HG02938 (cell line): ENCODE measurements around the gene USP15.
"Not testable (repeated sequence)": the region's sequence is repeated elsewhere in the genome, so short reads cannot be mapped to it uniquely, and the experiment has no call there.

Experiments used
- ATAC-seq: cut with Tn5 transposase; IDR thresholded peaks from one replicate; pipeline ENCODE4 v1.9.1; 2021; ENCODE audit warnings: mild to moderate bottlenecking, moderate library complexity; ENCODE audit not compliant: unreplicated experiment

The USP15 gene

GRCh38 chr12:62319058-62319457, 58.9 kb downstream of the USP15 start:
- ATAC-seq, result no peak

DNA sequence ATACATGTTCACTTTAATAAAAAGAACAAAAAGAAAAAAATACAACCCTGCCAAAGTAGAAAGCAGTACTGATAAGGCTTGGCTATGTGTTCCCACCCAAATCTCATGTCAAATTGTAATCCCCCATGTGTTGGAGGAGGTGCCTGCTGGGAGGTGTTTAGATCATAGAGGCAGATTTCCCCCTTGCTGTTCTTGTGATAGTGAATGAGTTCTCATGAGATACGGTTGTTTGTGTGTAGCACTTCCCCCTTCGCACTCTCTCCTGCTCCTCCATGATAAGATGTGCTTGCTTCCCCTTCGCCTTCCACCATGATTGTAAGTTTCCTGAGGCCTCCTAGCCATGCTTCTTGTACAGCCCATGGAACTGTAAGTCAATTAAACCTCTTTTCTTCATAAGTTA, 59.9 kb downstream of the USP15 start:
- no peak for ATAC-seq

DNA sequence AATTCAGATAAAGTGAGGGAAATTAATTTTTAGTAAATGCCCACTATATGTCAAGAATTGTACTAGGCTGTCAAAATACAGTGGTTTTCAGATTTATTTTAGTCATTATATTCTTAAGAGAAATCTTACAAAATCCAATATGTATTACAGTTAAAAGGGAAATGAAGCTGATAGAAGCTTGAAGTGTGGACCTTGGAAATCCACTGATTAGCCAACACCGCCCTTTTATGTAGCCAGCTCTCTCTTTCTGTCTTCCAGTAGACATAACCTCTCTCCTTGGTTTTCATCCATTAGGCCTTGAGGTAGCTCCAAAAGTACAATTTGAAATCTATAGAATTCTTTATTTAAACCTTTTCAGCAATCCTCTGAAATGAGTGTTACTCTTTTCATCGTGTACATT, 63.2 kb downstream of the USP15 start:
- ATAC-seq, result no peak

GRCh38 chr12:62328296-62328921, 68.2 kb downstream of the USP15 start:
- no peak for ATAC-seq

GRCh38 chr12:62331306-62331705, 71.1 kb downstream of the USP15 start:
- peak; percentile 68 for ATAC-seq

GRCh38 chr12:62332598-62332997, 72.4 kb downstream of the USP15 start:
- ATAC-seq, result no peak

DNA sequence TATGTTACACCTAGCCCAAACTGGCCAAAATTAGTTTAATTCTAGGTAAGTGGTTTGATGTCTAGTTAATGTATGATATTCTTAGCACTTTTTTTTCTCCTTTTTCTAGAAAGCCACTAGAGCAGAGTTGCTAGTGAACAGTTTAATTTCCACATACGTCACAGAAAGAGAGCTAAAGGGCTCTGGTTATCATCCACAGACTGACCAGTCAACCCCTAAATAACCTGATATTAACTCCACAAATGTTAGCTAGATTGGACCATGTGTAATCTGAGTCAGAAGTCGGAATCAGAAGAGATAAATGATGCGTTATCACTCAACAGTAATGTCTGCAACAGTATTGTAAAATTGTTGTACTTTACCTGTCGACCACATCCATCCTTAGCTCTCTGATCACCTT, 74.9 kb downstream of the USP15 start:
- ATAC-seq, result no peak

DNA sequence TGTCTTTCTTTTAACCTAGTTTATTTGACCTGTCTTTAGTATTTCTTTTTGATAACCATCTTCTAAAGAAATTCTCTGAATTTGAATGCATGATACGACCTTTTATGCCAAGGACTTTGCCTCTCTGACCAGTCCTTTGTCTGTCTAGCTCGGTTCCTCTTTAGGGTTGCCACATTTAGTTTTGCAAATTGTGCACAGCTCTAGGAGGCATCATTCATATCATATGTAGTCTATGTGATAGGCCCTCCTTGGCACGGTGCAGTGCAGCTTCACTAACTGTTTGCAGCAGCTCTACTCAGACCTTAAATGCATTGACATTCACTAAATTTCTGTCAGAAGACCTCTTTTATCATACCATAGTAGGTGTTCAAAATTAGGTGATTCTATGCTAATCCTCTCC, 75.6 kb downstream of the USP15 start:
- no peak for ATAC-seq

- ATAC-seq, result not testable (repeated sequence)
Measured at GRCh38 chr12:62337643-62338042, 77.4 kb downstream of the USP15 start.

- ATAC-seq, result not testable (repeated sequence)
Measured at GRCh38 chr12:62342614-62343303, 82.6 kb downstream of the USP15 start.

- ATAC-seq, result not testable (repeated sequence)
Measured at GRCh38 chr12:62343304-62344120, 83.3 kb downstream of the USP15 start.

- not testable (repeated sequence) for ATAC-seq
Measured at GRCh38 chr12:62344731-62345556, 84.7 kb downstream of the USP15 start.

GRCh38 chr12:62345667-62346066, 85.5 kb downstream of the USP15 start:
- ATAC-seq, result no peak

- ATAC-seq, result no peak
Measured at GRCh38 chr12:62346817-62347216, 86.6 kb downstream of the USP15 start.

GRCh38 chr12:62347922-62348650, 87.9 kb downstream of the USP15 start:
- ATAC-seq, result no peak

DNA sequence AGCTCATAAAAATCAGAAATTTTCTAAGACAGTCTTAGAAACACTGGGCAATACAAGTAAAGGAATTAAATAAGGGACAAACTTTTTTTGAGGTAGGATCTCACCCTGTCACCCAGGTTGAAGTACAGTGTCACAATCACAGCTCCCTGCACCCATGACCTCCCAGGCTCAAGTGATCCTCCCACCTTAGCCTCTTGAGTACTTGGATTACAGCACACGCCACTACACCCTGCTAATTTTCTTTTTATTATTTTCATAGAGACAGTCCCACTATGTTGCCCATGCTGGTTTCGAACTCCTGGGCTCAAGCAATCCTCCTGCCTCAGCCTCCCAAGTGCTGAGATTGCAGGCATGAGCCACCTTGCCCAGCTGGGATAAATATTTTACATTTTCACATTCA, 90.3 kb downstream of the USP15 start:
- ATAC-seq, result no peak

DNA sequence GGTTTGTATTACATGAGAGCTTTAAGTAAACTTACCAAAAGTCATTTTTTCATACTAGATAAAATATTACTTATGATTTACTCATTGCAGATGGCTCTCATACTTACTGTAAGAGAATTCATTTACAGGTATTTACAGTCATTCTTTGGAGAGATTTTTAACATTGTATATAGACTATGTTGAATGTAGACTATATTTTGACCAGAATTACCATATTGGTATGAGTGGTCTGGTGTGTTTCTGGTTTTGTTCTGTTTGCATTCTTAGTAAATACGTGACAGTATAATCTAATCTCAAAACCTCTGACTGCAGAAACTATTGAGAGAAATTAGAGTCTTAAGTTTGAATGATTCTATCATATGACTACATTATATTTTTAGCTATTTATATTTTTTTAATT, 91.1 kb downstream of the USP15 start:
- ATAC-seq, result no peak

DNA sequence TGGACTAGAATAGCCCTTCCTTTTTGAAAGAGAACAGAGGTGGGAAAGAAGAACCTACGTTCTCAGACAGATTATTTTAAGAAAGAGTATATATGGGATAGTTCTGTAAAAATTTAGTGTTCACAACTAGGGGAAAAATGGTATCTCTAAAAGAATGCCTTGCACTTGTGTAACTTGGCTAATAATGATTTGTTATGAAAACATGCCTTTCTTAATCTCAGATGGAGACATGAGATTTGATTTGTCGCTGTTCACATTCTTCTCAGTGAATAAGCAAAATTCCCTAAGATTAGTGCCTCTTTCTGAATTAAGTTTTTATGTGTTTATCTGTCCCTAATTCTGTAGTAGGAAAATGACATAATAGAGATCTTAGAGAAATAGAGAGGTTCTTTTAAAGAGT, 100.8 kb downstream of the USP15 start:
- no peak for ATAC-seq

DNA sequence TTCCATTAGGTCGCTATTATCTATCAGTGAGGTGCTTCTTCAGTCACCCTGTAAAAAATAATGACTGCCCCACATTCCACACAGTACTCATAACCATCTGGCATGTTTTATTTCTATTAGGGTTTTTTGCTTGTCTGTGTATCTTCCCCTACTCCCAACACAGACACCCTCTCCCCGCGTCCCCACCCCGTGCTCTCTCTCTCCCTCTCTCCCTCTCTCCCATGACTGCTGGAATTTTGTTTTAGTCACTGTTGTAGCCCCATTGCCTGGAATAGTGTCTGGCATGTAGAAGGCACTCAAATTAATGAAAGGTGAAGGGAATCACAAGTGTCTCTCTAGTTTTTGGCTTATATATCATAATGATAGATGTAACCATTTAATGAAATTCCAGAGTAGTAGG, 103.3 kb downstream of the USP15 start:
- ATAC-seq, result no peak

DNA sequence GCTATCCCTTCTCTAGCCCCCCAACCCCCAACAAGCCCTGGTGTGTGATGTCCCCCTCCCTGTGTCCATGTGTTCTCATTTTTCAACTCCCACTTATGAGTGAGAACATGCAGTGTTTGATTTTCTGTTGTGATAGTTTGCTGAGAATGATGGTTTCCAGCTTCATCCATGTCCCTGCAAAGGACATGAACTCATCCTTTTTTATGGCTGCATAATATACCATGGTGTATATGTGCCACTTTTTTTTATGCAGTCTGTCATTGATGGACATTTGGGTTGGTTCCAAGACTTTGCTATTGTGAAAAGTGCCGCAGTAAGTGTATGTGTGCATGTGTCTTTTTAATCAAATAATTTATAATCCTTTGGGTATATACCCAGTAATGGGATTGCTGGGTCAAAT, 104.5 kb downstream of the USP15 start:
- not testable (repeated sequence) for ATAC-seq
